HG03432 (cell line): ENCODE measurements around the gene ALDH1L2.

ENCODE experiments used
- ATAC-seq: cut with Tn5 transposase; IDR thresholded peaks from one replicate; pipeline ENCODE4 v1.9.1; 2021; ENCODE audit warnings: mild to moderate bottlenecking, moderate library complexity; ENCODE audit not compliant: unreplicated experiment

The ALDH1L2 gene

DNA sequence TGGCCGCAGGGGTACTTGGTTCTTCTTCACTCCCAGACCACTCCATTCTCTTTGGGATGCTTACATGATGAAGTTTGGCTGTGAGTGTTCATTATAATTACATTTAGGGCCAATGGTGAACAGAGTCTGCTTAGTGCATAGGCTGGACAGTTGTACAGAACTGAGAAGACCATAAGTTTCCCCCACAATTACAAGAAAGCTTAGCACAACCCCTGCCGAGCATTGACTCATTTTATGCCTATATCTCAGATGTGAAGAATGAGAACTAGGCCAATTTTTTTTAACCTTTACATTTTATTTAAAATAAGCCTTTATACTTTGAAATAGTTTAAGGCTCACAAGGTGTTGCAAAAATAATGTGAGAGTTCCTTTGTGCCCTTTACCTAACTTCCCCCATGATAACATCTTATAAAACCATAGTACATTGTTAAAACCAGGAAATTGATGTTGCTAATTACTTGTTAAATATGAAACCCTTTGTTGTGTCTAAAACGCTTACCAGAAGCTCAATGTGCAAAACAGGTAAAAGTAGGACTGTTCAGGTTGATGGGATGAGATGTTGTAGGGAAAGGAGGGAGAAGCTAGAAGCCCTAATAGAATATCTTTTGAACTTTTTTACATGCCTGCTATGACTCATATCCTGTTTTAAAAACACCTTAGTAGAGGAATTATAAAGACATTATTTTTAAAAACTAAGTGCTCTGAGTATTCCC is 47.2 kb downstream of the ALDH1L2 start:
- peak; percentile 56 for ATAC-seq

DNA sequence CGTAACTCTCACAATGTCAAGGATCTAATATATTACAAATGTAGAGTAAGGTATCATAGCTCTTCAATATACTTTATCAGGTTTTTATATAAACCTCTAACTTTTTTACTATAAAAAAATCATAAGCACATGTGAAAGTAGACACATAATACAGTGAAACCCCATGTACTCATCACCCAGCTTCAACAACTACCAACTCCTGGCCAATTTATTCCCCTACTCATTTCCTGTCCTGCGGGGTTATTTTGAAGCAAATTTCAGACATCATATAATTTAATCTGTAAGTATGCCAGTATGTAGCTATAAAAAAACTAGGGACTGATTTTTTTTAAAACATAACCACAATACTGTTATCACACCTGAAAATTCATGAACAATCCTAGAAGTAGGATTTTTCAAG is 50.4 kb downstream of the ALDH1L2 start:
- no peak for ATAC-seq

DNA sequence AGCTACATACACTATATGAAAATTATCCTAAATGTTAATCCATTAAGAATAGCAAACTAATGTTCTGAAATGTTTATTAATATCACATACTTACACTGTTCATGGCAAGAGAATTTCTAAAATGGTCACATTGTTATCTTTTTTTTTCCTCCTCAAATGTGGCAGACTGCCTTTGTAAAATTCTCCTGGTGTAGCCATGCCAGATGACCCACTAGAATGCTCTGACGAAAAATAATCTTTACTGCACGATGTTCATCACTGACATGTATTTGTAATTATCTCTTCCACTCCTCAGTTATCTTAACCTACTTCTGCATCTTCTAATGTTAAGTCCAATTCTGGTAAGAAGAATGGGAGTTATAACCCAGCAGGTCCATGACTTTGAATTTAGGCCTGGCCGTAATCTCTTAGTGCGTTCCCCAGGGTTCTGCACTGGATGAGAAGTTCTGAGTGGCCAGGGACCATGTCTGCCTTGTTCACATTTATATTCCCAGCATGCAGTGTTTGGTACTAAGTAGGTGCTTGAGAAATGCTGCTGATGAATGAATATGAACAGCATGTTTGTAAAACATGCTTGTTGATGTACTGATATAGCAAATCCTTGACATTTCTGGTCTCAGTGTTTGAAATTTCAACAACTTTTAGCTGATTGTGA is 51.4 kb downstream of the ALDH1L2 start:
- no peak for ATAC-seq

DNA sequence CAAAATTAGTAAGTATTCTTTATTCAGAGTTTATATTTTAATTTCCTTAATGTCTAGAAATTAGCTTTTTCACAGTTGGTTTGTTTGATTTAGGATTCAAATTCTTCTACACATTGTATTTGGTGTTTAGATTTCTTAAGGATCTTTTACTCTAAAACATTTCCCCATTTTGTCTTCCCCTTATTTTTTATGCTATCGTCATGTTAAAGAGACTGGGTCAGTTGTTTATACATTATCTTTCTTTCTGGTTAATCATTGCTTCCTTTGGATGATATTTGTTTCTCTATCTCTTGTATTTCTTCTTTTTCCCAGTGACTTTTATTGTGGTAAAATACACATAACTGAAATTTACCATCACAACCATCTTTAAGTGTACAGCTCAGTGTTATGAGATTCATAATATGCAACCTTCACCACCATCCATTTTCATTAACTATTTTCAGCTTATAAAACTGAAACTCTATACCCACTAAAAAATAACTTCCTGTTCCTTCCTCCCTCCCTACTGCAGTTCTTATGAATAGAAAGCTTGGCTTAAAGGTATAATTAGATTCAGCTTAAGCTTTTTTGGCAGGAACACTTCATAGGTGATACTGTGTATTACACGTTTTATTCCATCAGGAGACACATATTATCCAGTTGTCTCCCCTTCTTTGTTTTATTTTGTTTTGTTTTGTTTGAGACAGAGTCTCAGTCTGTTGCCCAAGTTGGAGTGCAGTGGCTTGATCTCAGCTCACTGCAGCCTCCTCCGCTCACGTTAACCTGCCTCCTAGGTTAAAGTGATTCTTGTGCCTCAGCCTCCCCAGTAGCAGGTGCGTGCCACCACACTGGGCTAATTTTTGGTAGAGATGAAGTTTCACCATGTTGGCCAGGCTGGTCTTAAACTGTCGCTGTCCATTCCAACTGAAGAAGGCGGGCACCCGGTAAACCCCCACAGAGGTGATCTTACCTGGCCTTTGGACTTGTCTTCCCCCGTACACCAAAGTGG is 53.1 kb downstream of the ALDH1L2 start:
- ATAC-seq, result peak; percentile 89

DNA sequence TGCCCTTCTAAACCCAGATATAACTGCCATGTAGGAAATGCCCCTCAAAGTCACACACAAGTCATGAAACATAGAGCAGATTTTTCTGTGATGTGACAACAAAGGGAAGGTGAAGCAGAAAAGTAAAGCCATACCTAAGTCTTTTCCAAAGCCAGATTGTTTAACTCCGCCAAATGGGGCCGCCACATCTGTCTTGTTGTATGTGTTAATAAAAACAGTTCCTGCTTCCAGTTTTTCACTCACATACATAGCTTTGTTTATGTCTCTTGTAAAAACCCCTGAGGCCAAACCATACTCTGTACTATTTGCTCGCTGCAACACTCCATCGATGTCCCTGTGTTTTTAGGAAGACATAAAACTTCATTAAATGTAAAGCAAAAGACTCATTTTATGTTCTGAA is 57.8 kb downstream of the ALDH1L2 start:
- ATAC-seq, result no peak

DNA sequence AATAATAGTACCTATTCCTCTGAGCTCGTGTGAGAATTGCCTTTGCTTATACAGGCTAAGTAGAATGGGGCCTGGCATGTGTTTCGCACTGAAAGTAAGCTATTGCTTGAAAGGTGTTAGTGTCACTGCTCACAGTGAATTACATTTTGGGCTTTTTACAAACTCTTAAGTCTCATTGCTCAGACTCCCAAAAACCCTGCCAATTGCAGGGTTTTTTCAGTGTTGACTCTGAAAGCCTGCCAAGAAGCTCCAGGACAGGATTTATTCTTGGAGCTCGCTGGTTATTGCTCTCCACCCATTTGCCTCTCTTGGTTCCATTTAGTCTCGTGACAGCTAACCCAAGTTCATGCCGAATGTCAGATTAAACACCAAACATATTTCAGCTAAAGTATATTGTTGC is 58.4 kb downstream of the ALDH1L2 start:
- no peak for ATAC-seq

DNA sequence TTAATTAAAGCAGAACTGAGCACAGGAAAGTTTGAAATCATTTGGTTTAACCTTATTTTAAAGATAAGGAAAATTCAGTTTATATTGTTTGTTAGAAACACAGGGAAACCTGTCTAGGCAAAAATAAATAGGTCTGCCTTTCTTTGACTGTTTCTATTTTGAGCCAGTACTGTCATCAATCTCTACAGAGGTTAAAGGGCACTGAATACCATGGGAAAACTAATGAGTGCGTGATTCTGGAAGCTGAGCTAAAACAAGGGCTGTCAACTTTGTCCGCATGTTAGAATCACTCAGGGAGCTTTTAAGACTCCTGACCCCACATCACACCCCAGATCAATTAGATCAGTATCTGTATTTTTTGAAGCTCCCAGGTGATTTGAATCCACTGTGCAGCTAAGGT is 59.3 kb downstream of the ALDH1L2 start:
- no peak for ATAC-seq

DNA sequence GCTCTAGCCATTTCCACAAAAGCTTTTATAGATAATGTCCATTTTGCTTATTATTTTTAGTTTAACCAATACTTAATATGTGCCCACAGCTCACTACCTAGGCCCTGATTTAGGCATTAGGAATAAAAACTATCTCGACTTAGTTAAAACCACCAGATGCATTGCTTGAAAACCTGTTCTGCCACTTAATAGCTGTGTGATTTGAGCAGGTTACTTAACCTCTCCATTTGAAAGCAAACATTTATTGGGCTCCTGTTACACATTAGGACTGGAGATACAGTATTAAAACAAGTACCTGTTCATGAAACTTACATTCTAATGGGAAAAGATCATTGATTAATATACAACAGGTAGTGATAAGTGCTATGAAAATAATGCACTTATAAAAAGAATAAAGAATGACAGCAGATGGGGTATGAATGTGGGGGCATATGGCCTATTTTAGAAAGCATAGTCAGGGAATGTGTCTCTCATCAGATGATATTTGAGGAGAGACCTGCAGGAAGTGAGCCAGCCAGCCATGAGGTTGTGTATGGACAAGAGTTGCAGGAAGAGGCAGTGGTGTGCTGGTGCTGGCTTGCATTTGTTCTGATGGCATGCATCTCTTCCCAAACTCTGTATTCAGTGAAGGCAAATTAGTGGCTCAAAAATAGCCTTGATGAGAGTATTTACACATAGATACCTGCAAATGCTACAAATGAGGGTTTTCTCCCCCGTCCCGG is 63.9 kb downstream of the ALDH1L2 start:
- no peak for ATAC-seq

DNA sequence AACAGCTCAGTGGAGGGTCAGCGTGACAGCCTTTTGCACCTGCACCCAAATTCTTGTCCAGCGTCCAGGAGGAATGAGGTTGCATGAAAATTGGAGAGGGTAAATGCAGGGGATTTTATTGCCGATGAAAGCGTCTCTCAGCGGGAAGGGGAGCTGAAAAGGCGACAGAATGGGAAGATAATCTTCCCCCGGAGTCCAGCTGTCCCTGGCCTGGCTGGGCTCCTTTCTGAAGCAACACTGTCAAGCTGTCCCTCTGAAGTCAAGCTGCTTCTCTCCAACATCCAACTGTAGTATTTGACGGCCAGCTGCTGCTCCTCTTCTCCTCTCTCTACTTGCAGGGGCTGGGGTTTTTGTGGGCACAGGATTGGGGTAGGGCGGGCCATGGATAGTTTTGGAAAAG is 65.5 kb downstream of the ALDH1L2 start:
- no peak for ATAC-seq

DNA sequence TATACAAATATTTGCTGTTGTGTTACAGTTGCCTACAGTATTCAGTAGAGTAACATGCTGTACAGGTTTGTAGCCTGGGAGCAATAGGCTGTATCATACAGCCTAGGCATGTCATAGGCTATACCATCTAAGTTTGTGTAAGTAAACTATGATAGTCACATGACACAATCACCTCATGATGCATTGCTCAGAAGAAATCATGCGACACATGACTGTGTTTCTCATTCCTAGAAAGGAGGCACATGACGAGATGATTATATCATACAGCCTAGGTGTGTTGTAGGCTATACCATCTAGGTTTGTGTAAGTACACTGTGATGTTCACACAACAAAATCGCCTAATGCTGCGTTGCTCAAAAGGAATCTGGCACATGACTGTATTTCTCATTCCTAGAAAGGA is 66.2 kb downstream of the ALDH1L2 start:
- ATAC-seq, result no peak

DNA sequence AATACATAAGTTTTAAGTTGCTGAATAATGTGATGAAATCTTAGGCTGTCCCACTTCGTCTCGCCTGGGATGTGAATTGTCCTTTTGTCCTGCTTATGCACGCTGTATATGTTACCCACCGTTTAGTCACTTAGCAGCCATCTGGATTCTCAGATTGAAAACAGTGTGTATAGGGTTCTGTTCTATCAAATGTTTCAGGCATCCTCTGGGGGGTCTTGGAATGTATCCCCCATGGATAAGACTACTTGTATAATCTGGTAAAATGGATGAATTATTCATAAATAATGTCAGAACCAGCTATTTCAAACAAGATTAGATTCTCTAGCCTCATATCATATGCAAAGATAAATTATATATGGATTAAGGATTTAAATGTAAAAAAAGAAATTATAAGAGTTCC is 68.7 kb downstream of the ALDH1L2 start:
- ATAC-seq, result no peak

DNA sequence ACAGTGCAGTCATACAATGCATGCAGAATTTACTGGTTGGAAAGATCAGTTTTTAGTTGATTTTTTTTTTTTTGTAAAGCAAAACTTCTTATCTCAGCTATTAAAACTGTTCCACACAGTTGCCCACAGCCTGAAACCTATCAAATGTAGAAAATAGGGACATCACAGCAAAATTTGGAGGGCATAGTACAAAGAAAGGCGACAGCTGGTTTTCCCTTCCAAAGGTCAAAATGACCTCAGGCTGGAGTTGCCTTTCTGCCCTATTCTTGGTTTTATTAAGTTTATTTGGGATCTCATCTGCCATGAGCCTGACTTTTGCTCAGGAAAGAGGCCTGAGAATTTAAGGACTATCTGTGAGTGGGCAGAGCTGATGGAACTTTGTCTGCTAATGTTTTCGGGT is 69.7 kb downstream of the ALDH1L2 start:
- no peak for ATAC-seq

DNA sequence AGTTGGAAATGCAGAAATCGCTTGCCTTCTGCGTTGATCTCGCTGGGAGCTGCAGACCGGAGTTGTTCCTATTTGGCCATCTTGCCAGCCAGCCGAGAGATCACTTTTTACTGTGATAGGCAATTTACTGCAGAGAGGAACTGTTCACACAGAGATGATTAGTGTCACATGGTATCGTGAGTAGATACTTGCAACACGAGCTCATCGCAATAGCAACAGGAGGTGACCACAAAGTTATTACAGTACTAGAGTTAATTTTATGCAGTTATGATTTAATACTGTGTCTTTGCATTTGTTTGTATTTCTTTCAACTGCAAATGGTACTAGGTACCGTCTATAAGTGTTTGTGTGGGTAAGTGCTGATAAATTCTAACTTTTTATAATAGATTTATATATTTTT is 70.4 kb downstream of the ALDH1L2 start:
- no peak for ATAC-seq

DNA sequence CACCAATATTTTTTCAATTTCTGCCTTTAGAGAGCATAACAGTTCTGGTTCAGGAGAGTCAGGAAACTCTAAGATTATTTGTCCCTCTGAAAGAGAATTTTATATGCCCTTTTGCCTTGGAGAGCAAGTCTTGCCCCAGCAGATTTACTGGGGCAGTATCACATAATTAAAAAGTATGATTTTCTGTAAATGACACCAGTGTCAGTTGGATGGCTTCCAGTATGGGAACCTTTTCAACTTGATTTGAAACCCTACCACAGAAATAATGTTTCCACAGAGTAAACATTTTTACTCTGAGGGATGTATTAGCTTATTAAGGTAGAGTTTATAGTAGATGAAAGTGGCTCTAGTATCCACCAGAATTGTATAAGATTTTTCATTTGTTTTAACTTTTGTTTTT is 82.8 kb downstream of the ALDH1L2 start:
- no peak for ATAC-seq

DNA sequence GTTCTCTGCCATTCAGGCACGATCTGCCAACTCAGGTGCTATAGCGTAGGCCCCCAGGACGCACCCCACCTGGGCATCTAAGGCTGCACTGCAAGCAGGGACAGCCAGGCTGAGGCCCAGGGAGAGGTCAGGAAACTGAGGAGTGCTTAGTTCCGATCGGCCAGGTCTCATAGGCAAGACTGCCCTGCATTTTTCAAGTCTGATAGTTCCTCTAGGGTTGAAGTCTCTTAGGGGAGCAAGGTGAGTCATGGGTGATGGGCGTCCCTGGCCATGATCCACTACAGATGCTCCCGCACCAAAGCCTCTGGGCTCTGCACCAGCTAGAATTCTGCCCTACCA is 84.9 kb downstream of the ALDH1L2 start:
- no peak for ATAC-seq

DNA sequence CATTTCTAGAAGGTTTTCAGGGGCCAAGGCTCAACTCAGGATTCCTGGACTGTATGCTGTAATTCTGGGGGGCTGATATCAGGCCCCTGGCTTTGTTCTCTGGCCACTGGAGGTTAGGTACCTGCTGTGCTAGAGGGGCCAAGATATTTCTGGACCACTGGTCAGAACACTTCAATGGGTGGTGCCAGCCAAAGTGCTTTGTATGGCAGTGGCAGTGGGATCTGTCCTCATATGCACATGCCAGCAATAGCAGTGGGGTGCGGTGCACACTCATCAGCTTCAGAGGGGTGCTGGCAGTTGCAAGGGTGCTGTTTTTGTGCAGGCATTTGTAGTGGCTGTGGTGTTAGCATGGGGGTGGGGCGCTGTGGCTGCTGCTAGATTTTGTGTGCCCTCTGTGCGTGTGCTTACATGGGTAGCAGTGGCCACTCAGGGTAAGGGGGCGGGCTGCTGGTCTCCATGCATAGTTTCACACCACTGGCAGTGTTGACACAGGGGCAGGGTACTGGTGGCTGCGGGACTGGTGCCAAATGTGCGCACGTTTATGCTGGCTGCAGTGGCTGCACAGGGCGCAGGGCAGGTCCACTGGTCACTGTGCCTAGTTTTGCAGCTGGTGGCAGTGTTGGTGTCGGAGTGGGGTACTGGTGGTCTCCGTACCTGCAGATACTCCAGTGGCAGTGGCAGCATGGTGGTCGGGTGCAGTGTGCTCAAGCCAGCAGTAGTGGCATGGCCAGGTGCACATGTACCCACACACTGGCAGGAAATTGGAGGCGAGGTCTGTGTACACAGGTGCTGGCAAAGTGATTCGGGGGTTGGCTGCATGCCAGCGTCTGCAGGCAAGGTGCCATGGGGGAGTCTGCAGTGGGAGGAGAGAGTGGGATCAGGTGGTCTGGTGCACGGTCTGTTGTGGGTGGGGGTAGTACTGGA is 85.6 kb downstream of the ALDH1L2 start:
- no peak for ATAC-seq

DNA sequence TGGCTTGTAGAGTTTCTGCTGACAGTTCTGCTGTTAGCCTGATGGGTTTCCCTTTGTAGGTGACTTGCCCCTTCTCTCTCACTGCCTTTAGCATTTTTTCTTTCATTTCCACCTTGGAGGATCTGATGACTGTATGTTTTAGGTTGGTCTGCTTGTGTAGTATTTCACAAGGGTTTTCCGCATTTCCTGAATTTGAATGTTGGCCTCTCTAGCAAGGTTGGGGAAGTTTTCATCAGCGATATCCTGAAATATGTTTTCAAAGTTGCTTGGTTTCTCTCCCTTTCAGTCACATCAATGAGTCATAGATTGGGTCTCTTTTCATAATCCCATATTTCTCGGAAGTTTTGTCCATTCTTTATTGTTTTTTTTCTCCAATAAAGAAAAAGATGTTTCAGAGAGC is 86.7 kb downstream of the ALDH1L2 start:
- ATAC-seq, result no peak

DNA sequence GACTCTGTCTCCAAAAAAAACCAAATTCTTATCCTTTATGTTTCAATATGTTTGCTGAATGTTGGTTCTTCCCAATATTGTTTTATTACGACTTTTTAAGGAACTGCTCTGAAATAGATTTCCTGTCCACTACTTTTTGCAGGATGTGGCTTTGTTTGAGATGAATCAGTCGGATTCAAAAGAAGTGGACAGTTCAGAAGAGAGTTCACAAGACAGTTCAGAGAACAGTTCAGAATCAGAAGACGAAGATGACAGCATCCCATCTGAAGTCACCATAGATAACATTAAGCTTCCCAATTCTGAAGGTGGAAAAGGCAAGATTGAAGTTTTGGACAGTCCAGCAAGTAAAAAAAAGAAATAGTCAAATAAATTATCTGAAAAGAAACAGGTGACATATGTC is 89.9 kb downstream of the ALDH1L2 start:
- ATAC-seq, result no peak

DNA sequence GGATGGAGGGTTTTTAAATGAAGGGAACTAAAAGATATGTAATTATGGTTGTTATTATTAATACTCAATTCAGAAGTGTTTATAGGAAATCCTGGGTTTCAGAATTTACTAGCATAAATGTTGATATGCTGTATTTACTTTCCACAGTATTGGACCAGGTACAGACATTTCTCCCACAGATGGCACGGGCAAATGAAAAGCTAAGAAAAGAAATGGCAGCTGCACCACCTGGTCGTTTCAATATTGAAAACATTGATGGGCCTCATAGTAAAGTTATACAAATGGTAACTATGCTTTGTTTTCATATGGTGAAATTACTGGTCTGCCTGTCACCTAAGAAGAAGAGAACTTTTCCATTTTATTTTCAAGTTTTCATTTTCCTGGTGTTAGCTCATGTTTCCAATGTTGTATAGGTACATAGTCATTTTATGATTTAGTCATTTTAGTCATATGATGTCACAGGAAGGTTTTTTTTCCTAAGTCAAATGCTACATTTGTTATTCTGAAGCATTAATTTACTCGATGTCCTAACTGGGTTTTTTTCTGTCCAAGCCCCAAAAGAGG is 92.6 kb downstream of the ALDH1L2 start:
- ATAC-seq, result no peak

DNA sequence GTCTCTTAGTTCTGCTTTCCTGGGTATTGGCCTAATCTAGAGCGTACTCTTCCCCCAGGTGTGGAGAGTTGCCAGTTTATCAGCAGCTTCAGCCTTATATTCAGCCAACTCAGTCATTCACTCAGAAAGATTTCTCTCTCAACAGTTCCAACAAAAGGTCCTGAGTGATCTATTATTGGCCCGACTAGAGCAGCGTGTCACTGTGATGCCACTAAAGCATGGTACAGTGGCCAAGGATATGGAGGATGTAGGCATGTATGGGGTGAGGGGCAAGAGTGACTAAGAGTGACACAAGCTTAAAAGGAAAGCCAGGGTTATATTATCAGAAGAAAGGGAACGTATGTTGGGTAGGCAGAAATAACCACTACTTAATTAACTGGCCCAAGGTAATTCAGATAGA is 93.3 kb downstream of the ALDH1L2 start:
- no peak for ATAC-seq
